Stimulated activated CD8-positive, alpha-beta memory T cell treated with anti-CD3 and anti-CD28 coated beads, Interleukin-7, amount 100 ng/mL, for 24 hours (primary cell): ENCODE measurements around the gene HAO1.
"Not testable (repeated sequence)": the region's sequence is repeated elsewhere in the genome, so short reads cannot be mapped to it uniquely, and the experiment has no call there.

ENCODE experiments used
- DNase-seq: peaks from one replicate; pipeline ENCODE4 v3.0.0-alpha.2; 2020; ENCODE audit warnings: low read depth

HAO1 gene

DNA sequence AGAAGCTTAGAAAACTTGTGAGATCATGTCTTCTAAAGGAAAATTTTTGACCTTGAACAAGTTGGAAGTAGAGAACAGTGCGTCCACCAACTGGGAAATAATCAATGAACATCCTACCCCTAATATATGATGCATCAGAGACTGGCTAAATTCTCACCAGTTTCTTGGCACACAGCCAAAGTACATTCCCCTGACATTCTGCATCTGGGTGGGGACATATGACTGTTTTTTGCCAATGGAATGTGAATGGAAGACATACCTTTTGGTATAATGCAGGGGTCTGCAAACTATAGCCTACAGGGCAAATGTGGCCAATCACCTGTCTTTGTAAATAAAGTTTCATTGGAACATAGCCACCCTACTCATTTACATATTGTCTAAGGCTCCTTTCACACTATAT is 84.7 kb downstream of the HAO1 start:
- no peak for DNase-seq

DNA sequence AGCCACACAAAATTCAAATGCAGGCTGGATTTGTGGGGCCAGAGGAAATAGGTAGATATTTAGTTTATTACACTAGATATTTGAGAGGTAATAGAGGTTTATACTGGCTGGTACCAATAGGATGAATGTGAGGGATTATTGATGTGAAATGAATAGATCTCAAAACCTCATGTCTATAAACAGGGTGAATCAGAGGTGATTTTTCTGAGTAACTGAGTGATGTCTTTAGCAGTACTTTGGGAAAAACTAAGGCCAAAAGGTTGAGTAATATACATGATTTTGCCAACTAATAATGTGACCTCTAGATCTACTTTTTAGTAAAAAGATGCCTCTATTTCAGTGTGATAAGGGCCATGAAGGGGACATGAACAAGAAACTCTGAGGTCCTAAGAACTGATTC is 86.8 kb downstream of the HAO1 start:
- DNase-seq, result no peak

DNA sequence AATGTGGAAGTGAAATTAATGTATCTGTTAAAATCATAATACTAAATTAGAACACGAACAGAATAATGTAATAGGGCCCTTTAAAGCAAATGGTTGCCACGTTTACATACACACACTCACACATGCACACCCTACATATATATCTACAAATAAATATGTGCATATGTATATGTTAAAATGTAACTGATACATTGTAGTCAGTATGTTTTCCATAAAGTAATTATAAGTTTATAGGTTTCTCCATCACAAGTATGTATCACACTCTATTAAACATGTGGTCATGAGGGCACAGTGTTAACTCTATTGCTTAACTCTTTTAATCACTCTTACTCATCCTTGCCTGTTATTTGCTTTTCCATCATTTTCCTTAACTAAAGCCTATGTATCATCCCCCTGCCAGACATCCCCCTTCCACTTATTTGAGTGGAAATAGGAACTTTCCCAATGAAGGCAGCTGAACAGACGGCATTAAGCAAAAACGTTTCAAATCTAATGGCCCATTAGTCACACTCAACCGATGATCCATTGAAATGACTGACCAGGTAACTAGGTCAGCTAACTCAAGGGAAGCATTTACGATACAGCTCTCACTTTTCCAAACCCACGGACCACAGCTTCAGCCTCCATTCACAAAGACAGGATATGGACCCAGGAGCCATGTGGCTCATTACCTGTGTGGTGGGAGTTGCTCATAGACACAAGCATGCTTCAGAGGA is 89.3 kb downstream of the HAO1 start:
- DNase-seq, result no peak

DNA sequence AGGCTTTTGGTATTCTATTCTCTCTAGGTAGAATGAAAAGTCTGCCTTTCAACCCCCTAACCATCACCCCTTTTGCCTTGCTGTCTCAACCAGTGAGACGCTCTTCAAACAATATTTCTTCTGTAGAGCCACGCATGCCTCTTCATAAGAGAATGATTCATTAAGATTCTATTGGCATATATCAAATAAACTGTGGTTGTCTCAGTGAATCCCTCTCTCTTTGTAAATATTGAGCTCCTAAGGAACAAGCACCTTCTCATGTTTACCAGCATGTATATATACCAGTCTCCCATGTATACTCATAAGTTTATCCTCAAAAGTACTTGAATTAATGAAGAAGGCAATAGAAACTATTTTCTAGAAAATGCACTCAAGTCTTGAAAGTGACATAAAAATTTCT is 90.6 kb downstream of the HAO1 start:
- DNase-seq, result no peak

DNA sequence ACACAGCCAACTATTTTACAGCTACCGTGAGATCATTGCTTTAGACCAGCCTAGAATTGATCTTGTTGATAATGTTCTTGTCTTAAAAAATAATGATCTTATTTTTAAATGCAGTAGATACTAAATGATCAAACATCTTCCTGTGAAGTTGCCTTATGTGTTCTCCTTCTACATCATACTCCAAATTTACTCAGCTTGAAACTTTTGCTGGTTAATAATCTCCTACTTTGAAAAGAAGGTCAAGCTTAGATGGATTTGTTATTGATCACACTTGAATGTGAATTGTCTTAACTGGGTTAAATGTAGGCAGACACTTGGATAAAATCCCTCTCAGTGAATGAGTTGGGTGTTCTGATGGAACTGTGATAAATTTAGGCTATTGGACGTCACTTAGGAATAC is 91.9 kb downstream of the HAO1 start:
- DNase-seq, result no peak

DNA sequence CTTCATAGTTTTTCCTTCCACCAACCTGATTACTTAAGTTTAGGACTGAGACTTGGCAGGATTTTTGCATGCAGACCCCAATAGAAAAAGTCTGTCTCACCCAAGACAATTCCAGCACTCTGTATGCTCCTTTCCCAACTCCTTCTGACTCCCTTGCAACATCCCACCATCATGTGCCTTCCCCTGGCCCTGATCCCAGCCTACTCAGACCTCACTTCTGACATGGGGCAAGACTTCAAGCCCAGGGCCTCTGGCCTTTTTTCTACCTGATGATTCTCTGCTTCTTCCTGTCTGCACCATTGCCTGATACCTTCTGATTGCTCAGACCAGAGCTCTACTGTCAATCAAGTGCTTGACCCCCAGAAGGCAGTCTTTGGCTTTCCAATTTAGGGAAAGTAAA is 96.6 kb downstream of the HAO1 start:
- no peak for DNase-seq

DNA sequence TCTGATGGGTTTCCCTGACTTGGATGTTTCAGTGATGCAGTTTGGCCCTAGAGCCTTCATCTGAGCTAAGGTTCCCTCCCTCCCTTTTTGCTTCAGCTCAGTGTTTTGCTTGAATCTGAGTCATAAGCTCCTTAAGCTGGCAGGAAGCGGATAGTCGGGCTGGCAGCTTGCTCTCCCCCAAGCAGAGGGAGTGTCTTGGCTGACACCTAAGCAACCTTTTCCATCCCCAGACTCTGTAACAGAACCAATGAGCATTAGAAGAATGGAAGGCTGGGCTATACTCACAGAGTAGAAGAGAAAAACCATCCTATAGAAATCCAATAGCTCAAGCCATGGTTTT is 98.3 kb downstream of the HAO1 start:
- DNase-seq, result no peak

DNA sequence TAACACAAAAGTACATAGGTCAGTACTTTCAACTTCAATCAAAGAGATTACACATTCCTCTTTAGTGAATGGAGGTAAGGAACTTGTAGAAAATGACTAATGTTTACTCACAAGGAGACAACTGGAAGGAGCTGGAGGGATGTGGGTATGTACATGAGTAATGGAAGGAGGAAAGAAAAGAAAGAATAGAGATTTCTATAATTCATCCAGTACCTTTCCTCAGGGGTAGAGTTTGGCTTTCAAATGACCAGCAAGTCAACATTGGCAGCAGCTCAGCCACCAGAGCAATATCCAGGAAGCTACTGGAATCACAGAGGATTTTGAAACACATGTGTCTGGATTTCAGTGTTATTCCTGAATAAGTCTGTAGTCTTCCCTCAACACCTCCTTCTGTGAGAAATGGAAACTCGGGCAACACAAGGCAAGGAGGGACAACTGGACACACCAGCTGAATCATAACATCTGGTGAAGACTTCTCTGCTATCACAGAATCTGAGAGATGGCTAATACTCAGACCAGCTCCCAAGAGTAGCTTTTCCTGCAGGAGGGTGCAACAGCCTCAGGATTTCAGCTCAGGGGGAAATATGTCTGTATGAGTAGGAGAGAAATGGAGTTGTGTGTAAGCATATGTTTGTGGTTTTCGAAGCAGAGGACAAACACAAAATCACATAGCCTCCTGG is 98.8 kb downstream of the HAO1 start:
- DNase-seq, result no peak

DNA sequence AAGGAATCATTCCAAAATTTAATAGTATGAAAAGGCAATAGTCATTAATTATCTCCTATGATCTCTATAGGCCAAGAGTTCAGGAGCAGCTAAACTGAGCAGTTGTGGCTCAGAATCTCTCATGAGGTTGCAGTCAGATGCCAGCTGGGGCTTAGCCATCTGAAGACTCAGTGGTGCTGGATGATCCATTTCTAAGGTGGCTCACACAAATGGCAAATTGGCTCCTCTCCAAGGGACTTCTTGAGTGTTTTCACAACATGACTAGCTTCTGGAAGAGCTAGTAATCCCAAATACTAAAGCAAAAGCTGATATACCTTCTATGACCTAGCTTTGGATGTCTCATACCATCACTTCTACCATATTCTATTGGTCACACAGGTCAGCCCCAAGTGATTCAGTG is 104.2 kb downstream of the HAO1 start:
- no peak for DNase-seq

DNA sequence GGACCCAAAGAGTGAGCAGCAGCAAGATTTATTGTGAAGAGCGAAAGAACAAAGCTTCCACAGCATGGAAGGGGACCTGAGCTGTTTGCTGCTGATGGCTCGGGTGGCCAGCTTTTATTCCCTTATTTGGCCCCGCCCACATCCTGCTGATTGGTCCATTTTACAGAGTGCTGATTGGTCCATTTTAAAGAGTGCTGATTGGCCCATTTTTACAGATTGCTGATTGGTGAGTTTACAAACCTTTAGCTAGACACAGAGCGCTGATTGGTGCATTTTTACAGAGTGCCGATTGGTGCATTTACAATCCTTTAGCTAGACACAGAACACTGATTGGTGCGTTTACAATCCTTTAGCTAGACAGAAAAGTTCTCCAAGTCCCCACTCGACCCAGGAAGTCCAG is 105.8 kb downstream of the HAO1 start:
- not testable (repeated sequence) for DNase-seq
